WTC11 (cell line): Measurements from ENCODE around the gene KCNT1. TPM values are rescaled to one million over a fixed set of nuclear protein-coding genes. Genes with fewer than 3 reads are reported as not detected.

Source experiments
- ATAC-seq: fragments of 200-7000 bp; cut with Tn5 transposase; 2 replicates; pipeline ENCODE4 v1.10.0; 2021; ENCODE audit warnings: mild to moderate bottlenecking, moderate library complexity
- CTCF ChIA-PET: fragments of 300-600 bp; sonication (Branson Sonifier 250); formaldehyde crosslinking; loops from one replicate; lab custom pipeline; 2021; ENCODE audit warnings: antibody characterized with exemption; lab: Charles Lee
- POLR2A ChIA-PET: fragments of 350-600 bp; sonication (Branson Sonifier 250); formaldehyde crosslinking; loops from one replicate; lab custom pipeline; 2021; ENCODE audit warnings: antibody characterized with exemption; lab: Charles Lee
- DNase-seq: peaks from one replicate; pipeline ENCODE4 v3.0.0; 2021; ENCODE audit warnings: low spot score
- H3K27ac Mint-ChIP-seq: 2 replicates; pipeline ENCODE4 v1.8.0; 2021; ENCODE audit warnings: mixed read lengths
- H3K27me3 Mint-ChIP-seq: 2 replicates; pipeline ENCODE4 v1.8.0; 2021; ENCODE audit warnings: low read depth, mild to moderate bottlenecking, moderate library complexity, mixed read lengths
- H3K36me3 Mint-ChIP-seq: 2 replicates; pipeline ENCODE4 v1.8.0; 2021; ENCODE audit warnings: mixed read lengths
- H3K4me1 Mint-ChIP-seq: 2 replicates; pipeline ENCODE4 v1.8.0; 2022; ENCODE audit warnings: mixed read lengths
- H3K4me3 Mint-ChIP-seq: 2 replicates; pipeline ENCODE4 v1.8.0; 2021; ENCODE audit warnings: mild to moderate bottlenecking, moderate library complexity, mixed read lengths
- H3K9me3 Mint-ChIP-seq: 2 replicates; pipeline ENCODE4 v1.8.0; 2021; ENCODE audit warnings: mixed read lengths
- ATF6 ChIP-seq: sonication (generic); formaldehyde crosslinking; IDR thresholded peaks from 2 replicates; pipeline ENCODE4 v1.8.1; 2023; ENCODE audit warnings: mild to moderate bottlenecking, missing genetic modification reagents
- CBFB ChIP-seq: sonication (generic); formaldehyde crosslinking; IDR thresholded peaks from 2 replicates; pipeline ENCODE4 v1.8.1; 2022; ENCODE audit warnings: mild to moderate bottlenecking, low read depth, missing genetic modification reagents
- EMX1 ChIP-seq: fragments of 250-450 bp; sonication (Bioruptor Pico); IDR thresholded peaks from 2 replicates; pipeline ENCODE4 v1.8.0; 2021; ENCODE audit warnings: mild to moderate bottlenecking
- JUN ChIP-seq: sonication (generic); formaldehyde crosslinking; IDR thresholded peaks from 2 replicates; pipeline ENCODE4 v1.8.0; 2023; ENCODE audit warnings: mild to moderate bottlenecking, missing genetic modification reagents
- KAT7 ChIP-seq: sonication (generic); formaldehyde crosslinking; IDR thresholded peaks from 2 replicates; pipeline ENCODE4 v1.8.1; 2023; ENCODE audit warnings: missing genetic modification reagents, mild to moderate bottlenecking, borderline replicate concordance
- NFE2L1 ChIP-seq: sonication (generic); formaldehyde crosslinking; IDR thresholded peaks from 2 replicates; pipeline ENCODE4 v1.8.1; 2023; ENCODE audit warnings: missing genetic modification reagents
- NR3C1 ChIP-seq: sonication (generic); formaldehyde crosslinking; conservative IDR thresholded peaks from 2 replicates; pipeline ENCODE4 v1.8.1; 2023; ENCODE audit warnings: low read depth, mild to moderate bottlenecking, missing genetic modification reagents
- PRDM15 ChIP-seq: sonication (generic); formaldehyde crosslinking; IDR thresholded peaks from 2 replicates; pipeline ENCODE4 v1.8.0; 2022; ENCODE audit warnings: missing genetic modification reagents
- STAT6 ChIP-seq: sonication (generic); formaldehyde crosslinking; conservative IDR thresholded peaks from 2 replicates; pipeline ENCODE4 v1.8.1; 2023; ENCODE audit warnings: mild to moderate bottlenecking, low read depth, missing genetic modification reagents, moderate library complexity
- TCF7 ChIP-seq: sonication (generic); formaldehyde crosslinking; IDR thresholded peaks from 2 replicates; pipeline ENCODE4 v1.8.0; 2022; ENCODE audit warnings: mild to moderate bottlenecking, low read depth, missing genetic modification reagents, moderate library complexity
- ZNF425 ChIP-seq: fragments of 250-450 bp; sonication (Bioruptor Pico); conservative IDR thresholded peaks from 2 replicates; pipeline ENCODE4 v1.9.0; 2021; ENCODE audit warnings: mild to moderate bottlenecking
- ZNF512 ChIP-seq: sonication (generic); formaldehyde crosslinking; IDR thresholded peaks from 2 replicates; pipeline ENCODE4 v1.8.1; 2022; ENCODE audit warnings: missing genetic modification reagents, borderline replicate concordance
- ZNF532 ChIP-seq: fragments of 250-450 bp; sonication (Bioruptor Pico); IDR thresholded peaks from 2 replicates; pipeline ENCODE4 v1.9.0; 2021; ENCODE audit warnings: mild to moderate bottlenecking, borderline replicate concordance
- total RNA-seq: library from RNA; stranded (reverse); gene quantifications from 3 replicates; pipeline ENCODE4 v1.2.3, GENCODE V29; 2021

Gene KCNT1
- total RNA-seq, 1 experiment from 2014 or later: 0.13 TPM

- no peak for TF ChIP-seq ZNF532 (CRISPR knock-in tag)
- no peak for TF ChIP-seq TCF7 (CRISPR knock-in tag)
- TF ChIP-seq CBFB (CRISPR knock-in tag): no peak
- no peak for TF ChIP-seq EMX1 (CRISPR knock-in tag)
- no peak for TF ChIP-seq NFE2L1 (CRISPR knock-in tag)
- no peak for TF ChIP-seq ZNF512
- TF ChIP-seq ZNF425: no peak
- TF ChIP-seq NR3C1 (CRISPR knock-in tag): no peak
These were observed 1.5 kb upstream of the KCNT1 start (continued) for GRCh38 chr9:135700525-135700924.

GRCh38 chr9:135701067-135701958, 672 bp upstream of the KCNT1 start:
- Mint-ChIP-seq H3K27ac (no peak overlapping the region), H3K9me3 (no peaks in the 10 kb centered on the region), H3K4me1 (peaks cover 2% of the 10 kb centered on the region; the same call in 1 of the 2 replicates), H3K4me3 (no peak overlapping the region; the same call in 1 of the 2 replicates), H3K36me3 (no peaks in the 10 kb centered on the region), H3K27me3 (no peaks in the 10 kb centered on the region; the same call in 1 of the 2 replicates)
- ChIA-PET CTCF (interaction anchor here (0.5 to 1.0 kb wide), 3 partner anchors 12 to 977 kb away, joined by 3 to 4 read pairs (median 3); no protein-coding TSS in a partner anchor), POLR2A (no interaction called here)
- DNase-seq: no peak
- peak; percentile 28 for ATAC-seq
- TF ChIP-seq JUN (CRISPR knock-in tag) (no peak), KAT7 (CRISPR knock-in tag) (no peak), PRDM15 (CRISPR knock-in tag) (no peak), ATF6 (CRISPR knock-in tag) (no peak), ZNF425 (no peak), STAT6 (CRISPR knock-in tag) (no peak)
